ENCODE measurements around the gene APOOL.
"Not testable (repeated sequence)": the region's sequence is repeated elsewhere in the genome, so short reads cannot be mapped to it uniquely, and the experiment has no call there.

APOOL gene

DNA sequence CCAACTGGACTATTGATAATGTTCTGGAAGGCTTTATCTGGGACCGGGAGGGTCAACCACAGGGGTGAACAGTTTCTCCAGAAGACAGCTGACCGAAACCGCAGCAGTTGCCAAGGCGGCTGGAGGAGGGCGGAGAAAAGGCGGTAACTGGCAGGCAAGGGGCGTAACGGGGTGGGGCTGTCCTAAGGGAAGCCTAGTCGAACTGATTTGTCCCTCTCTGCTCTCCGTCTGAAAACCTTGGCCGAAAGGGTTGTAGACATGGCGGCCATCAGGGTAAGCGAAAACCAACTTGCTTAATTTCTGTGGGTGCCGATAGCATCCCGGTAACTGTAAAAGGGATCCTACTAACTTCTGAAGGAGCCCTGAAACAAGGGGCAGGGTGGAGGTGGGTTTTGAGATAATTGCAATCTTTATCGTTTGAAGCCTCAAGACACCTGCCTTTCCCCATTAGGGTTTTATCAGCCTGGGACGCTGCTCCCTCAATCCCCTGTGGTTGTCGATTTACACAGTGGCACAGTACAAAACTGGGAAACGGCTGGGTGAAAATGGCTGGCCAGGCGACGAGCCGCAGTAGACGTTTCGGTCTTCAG is at the start of gene APOOL:
Gene APOOL (plus strand): TSS at position 223 of the 590 bp plus-strand sequence. CDS start 36 bp downstream, at position 259.
- TF ChIP-seq CTCF (IDR thresholded peaks at IDR 0.05) = no peak
- H3K4me3 ChIP-seq = peak within 1 kb of the TSS; percentile 73
- peak; percentile 90 for DNase-seq (ENCODE audit: low spot score)
- peak within 1 kb of the TSS; percentile 16 to 51 for H3K27ac ChIP-seq

- no peak for TF ChIP-seq CTCF (IDR thresholded peaks at IDR 0.05)
- DNase-seq (ENCODE audit: low spot score) = no peak
- Histone ChIP-seq H3K27ac (no peak overlapping the region), H3K4me3 (no peak overlapping the region)
Measured at GRCh38 chrX:84956304-84956703, 47.4 kb upstream of the APOOL start.

DNA sequence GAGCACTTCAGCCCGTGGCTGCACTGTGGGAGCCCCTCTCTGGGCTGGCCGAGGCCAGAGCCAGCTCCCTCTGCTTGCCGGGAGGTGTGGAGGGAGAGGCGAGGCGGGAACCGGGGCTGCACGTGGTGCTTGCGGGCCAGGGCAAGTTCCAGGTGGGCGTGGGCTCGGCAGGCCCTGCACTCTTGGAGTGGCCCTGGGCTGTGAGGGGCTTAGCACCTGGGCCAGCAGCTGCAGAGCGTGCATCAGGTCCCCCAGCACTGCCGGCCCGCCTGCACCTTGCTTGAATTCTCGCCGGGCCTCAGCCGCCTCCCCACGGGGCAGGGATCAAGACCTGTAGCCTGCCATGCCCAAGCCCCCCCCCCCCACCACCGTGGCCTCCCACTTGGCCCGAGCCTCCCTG is 28.9 kb upstream of the APOOL start:
- TF ChIP-seq CTCF (IDR thresholded peaks at IDR 0.05) = no peak
- no peak for DNase-seq (ENCODE audit: low spot score)
- H3K4me3 ChIP-seq = no peak overlapping the region
- no peak overlapping the region for H3K27ac ChIP-seq

DNA sequence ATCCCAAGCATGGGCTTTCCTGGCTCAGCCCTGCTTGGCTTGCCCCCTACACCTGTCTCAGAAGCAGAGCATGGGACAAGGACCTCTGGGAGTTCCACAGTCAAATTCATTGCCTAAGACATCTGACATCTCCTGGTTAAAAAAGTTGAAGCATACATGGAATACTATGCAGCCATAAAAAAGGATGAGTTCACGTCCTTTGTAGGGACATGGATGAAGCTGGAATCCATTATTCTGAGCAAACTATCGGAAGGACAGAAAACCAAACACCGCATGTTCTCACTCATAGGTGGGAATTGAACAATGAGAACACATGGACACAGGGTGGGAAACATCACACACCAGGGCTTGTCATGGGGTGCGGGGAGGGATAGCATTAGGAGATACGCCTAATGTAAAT is 11.9 kb upstream of the APOOL start:
- DNase-seq (ENCODE audit: low spot score); H3K4me3 ChIP-seq; H3K27ac ChIP-seq: not testable (repeated sequence)

- TF ChIP-seq CTCF (IDR thresholded peaks at IDR 0.05) = no peak
- Histone ChIP-seq H3K27ac (no peak overlapping the region), H3K4me3 (no peak overlapping the region)
- no peak for DNase-seq (ENCODE audit: low spot score)
Measured at GRCh38 chrX:84993150-84993549, 10.5 kb upstream of the APOOL start.

DNA sequence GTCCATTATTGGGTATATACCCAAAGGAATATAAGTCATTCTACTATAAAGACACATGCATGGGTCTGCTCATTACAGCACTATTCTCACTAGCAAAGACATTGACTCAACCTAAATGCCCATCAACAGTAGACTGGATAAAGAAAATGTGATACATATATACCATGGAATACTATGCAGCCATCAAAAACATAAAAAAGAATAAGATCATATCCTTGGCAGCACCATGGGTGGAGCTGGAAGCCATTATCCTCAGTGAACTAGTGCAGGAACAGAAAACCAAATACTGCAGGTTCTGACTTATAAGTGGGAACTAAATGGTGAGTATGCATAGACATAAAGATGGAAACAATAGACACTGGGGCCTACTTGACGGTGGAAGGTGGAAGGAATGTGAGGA is 2.3 kb upstream of the APOOL start:
- DNase-seq (ENCODE audit: low spot score) = no peak
- Histone ChIP-seq H3K4me3 (no peak overlapping the region), H3K27ac (no peak overlapping the region)
- no peak for TF ChIP-seq CTCF (IDR thresholded peaks at IDR 0.05)

DNA sequence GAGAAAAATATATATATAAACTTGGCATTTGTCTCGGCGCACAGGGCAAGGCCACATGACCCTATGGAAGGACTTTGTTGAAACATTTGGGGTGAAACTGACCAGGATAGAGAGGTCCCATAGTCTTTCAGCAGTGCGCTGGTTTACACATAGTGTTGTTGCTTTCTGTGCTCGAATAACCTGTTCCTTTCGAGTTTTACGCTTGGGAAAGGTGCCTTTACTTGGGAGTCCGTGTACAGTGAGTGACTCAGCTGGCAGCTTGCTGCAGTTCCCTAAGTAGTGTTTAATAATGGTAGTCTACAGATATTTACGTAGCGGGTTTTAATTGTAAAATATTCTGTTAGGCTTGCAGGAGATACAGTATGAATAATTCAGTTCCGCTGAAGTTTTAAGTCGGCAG is 578 bp downstream of the APOOL start:
- peak overlapping the region; percentile 16 to 51 for H3K27ac ChIP-seq

More for the DNA sequence above, 578 bp downstream of the APOOL start:
- peak overlapping the region; percentile 73 for H3K4me3 ChIP-seq
- DNase-seq (ENCODE audit: low spot score) = no peak
- no peak for TF ChIP-seq CTCF (IDR thresholded peaks at IDR 0.05)
